GM19468 (cell line): Measurements from ENCODE around the gene FYTTD1.

ENCODE experiments used
- ATAC-seq: cut with Tn5 transposase; IDR thresholded peaks from one replicate; pipeline ENCODE4 v1.9.1; 2021; ENCODE audit warnings: mild to moderate bottlenecking, moderate library complexity, moderate number of reproducible peaks; ENCODE audit not compliant: unreplicated experiment; ENCODE audit errors: extremely low read depth

Gene FYTTD1

DNA sequence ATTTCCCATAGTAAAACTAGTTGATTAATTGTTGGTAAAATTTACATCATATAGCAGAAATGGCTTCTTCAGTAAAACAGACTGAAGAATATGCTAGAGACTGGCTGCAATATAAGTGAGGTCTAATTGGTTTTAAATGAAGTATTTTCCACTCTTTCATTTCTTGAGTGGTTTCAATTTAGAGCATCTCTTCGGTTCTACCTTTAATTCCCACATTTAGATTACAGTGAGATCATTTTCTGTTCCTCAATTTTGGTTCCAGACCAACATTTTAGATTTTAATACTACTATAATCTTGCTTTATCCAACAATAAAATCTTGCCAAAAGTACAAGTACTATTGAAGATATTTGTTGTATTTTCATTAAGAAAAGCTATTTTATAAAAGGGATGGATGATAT, 40.4 kb downstream of the FYTTD1 start:
- ATAC-seq = no peak

DNA sequence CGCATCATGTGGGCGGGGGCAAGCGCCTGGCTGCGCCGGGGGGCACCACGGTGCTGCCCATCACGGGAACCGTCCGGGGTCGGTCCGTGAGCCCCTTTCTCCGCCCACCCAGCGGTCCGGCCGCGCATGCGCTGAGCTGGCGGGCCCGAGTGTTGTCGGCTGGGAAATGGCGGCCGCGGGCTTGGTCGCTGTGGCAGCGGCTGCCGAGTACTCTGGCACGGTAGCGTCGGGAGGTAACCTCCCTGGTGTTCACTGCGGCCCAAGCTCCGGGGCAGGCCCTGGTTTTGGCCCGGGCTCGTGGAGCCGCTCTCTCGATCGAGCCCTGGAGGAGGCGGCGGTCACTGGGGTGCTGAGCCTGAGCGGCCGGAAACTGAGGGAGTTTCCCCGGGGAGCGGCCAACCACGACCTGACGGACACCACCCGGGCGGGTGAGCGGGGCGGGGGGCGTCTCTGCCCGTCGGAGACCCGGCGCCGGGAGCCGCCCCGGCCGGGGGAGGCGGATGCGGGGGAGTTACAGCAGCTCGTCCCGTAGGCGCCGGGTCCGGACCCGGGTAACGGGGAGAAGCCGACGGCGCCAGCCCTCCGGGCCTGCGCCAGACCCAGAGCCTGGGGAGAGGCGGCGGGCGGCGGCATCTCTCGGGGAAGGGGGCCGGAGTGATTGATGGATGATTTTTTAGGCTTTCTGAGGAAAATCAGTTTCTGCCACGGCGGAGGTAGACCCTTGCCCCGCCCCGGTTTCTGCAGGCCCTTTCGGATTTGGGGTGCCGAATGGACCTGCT, 41.6 kb downstream of the FYTTD1 start, which contains the start of gene LRCH3:
Gene LRCH3, plus strand, starts transcription at position 142 of the 779 bp plus-strand sequence. Its CDS starts 25 bp downstream, at position 167.
- peak; percentile 61 for ATAC-seq

DNA sequence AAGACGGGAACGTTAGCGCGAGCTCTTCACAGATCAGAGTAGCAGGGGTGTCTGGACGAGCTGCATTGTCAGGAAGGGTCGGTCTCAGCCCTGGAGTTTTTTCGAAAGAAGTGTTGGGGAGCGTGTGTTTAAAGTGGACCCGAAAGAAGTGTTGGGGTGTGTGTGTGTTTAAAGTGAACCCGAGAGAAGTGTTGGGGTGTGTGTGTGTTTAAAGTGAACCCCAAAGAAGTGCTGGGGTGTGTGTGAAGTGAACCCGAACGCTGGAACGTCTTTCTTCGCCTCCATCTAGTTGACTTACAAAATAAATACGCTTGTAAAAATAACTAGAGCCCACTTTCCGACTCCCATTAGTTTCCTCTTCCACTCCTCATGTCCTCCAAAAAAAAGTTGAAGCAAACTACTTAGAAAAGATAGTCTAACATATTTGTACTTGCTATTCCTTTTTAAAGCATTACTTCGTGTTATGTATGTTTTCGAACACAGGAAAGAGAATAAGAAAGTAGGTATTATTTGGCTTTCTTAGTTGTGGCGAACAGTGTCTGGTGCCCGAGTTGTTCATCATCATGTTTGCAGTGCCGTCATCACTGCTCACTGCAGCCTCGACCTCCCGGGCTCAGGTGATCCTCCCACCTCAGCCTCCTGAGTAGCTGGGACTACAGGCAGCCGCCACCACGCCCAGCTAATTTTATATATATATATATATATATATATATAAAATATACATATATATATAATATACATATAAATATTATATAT, 42.4 kb downstream of the FYTTD1 start:
- no peak for ATAC-seq

DNA sequence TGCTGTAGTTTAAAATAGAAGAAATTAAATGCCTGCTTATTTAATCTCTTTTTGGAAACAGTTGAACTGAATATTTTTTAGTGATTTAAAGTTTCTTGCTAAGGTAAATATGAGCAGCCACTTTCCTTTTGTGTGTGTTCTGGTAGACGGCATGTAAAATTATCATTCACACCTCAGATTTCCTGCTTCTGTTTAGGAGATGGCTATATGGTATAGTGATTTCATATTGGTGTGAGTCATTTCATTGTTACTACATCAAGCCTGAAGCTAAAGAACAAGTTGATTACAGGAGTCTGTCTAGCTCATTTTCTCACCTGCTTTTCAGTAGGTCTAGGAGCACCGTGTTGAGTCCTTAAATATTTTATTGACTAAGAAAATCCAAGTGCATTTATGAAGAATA, 43.6 kb downstream of the FYTTD1 start:
- ATAC-seq = no peak

DNA sequence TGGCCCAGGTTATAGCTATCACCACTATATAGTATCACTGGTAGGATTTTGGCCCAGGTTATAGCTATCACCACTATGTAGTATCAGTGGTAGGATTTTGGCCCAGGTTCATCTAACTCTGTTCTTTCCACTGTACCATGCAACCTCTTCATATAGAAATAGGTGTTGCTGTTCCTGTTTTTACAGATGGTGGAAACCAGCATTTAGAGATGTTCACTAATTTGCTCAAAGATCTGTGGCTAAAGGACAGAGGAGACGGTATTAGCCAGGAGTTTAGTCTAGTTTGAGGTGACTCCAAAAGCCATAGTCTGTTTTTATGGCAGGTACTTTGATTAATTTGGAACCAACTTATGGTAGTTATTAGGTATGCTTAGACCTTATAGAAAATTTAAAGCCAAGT, 44.4 kb downstream of the FYTTD1 start:
- no peak for ATAC-seq

DNA sequence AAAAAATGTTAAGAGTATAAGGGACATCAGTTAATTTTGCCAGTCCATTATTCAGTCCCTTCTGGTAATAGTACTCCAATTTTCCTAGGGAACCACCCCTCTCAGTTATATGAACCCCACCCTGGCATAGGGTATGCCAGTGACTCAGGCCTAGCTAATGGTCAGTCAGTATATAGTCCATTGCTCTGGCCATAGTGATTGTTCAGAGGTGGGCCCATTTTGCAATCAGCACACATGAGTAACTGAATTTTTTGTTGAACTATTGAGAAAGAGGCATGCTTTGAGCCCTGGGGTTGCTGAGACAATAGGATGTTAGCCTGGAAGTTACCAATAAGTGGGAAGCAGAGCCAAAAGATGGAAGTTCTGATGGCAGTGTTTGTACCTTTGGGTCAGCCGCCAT, 45.5 kb downstream of the FYTTD1 start:
- ATAC-seq = no peak

DNA sequence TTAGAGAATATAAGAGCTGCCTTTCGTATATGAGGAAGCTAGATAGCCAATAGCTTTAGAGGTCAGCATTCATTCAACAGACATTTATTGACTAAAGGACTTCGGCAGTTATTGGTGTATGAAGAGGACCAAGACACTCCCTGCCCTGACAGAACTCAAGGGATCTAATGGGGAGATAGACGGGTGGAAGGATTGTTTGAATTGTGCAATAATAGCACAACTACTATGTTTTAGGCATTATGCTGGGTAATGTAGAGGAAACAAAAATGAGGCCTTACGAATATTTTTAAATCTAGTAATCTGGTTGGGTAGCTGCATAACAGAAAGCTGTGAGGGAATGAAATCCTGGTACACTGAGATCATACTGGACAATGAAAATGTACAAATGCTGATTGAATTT, 46.4 kb downstream of the FYTTD1 start:
- no peak for ATAC-seq

DNA sequence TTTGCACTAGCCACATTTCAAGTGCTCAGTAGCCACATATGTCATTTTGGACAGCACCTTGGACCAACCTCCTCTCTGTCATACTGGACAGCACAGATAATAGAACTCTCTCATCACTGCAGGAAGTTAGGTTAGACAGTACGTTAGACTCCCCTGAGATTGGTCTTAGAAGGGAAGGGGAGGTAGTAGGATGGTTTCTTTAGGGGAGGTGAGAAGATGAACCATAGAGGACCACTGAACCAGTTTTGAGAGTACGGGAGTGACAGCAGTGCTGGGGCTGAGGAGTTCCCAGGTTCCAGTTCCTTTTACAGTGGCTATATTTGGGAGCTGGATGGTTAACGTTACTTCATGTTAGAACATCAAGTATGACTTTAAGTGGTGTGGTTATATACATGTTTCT, 49.2 kb downstream of the FYTTD1 start:
- ATAC-seq = no peak

DNA sequence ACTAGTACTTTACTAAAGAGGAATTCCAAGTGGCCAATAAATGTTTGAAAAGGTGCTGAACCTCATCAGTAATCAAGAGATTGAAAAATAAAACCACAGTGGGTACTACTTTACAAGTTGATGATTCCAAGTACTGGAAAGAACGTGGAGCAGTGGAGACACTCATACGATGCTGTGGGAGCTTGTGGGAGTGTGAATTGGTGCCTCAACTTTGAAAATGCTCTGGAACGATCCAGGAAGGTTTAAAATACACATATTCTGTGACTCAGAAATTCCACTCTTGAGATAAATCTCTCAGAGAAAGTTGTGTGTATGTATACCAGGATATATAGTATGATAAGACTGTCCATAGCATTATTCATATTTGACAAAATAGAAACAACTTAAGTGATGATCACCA, 50.7 kb downstream of the FYTTD1 start:
- ATAC-seq = no peak

DNA sequence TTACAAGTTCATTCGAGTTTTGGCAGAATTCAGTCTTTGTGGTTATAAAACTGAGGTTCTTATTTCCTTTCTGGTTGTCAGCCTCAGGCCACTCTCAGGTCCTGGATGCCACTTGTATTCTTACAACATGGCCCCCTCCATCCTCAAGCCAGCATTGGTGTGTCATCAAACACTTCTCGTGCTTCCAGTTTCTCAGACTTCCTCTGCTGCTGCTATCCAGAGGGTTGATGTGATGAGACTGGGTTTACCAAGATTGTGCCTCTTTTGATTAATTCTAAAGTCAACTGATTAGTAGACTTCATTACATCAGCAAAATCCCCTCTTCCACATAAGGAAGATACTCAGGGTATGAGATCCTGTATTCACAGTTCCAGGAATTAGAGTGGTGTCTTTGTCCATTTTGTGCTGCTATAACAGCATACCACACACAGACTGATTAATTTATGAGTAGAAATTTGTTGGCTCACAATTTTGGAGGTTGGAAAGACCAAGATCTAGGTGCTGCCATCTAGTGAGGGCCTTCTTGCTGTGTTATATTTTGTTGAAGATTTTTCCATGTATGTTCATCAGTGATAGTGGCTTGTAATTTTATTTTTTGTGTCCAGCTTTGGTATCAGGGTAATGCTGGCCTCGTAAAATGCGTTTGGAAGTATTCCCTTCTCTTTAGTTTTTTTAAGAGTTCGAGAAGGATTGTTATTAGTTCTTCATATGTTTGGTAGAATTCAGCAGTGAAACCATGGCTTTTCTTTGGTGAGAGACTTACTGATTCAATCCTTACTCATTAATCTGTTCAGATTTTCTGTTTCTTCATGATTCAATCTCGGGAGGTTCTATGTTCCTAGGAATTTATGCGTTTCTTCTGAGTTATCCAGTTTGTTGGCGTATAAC, 52.5 kb downstream of the FYTTD1 start:
- ATAC-seq = no peak

DNA sequence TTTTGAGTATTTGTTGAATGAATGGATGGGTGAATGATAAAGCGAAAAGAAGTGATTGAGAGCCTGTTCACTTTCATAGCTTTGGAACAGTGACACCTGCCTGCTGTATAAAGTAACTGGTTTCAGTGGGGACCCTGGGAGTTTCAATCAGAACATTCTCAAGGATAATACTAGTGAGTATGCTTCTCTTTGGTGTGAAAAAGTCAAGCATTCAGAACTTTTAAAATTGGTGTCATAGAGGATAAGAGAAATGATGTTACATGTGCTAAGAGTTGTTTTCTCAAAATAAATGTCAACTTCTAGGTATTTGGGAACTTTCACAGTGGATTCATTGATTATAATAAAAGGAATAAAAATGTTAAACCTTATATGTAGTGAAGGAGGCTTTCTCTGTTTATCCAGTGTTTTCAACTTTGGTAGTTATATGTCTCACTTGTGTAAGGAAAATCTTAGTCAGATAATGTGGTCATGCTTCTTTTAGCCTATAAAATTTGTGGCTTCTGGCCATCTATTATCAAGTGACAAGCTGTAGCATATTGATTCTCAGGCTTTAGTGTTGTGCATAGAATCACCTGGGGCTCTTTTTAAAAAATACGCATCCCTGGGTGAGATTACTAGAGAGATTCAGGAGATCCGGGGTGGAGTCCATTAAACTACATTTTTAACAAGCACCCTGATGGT, 53.2 kb downstream of the FYTTD1 start:
- no peak for ATAC-seq

DNA sequence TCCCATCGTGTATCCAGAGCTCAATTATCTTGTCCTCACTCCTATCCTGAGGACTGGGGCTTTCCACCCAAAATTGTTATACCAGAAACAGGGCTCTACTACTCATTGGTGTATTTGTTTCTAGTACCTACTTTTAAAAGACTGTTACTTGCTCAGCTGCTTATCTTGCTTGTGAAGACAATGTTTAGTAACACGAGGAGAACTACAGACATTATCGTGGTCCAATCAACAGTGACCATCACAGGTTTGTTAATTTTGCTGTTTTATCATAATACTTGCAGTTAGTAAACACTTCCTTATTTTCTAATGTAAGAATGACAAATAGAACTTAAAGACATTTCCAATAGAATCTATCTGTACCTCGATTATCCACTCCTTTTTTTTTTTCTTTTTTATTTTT, 54.8 kb downstream of the FYTTD1 start:
- no peak for ATAC-seq

DNA sequence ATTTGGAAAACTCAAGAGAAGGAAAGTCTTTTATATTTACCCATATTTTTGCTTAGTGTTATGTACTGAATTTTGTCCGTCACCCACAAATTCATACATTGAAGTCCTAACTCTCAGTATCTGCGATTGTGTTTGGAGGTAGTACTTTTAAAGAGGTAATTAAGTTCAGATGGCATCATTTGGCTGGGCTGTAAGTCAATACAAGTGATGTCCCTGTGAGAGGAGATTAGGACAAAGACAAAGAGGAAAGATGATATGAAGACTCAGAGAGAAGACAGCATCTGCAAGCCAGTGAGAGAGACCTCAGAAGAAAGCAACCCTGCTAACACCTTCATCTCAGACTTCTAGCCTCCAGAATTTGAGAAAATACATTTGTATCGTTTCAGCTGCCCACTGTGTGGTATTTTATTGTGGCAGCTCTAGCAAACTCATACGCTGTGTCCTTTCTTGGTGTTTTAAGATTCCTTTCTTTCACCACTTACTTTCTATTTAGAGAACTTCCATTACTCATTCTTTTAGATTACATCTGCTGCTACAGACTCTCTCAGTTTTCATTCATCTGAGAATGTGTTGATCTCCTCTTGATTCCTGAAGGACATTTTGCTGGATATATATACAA, 58.4 kb downstream of the FYTTD1 start:
- ATAC-seq = no peak

DNA sequence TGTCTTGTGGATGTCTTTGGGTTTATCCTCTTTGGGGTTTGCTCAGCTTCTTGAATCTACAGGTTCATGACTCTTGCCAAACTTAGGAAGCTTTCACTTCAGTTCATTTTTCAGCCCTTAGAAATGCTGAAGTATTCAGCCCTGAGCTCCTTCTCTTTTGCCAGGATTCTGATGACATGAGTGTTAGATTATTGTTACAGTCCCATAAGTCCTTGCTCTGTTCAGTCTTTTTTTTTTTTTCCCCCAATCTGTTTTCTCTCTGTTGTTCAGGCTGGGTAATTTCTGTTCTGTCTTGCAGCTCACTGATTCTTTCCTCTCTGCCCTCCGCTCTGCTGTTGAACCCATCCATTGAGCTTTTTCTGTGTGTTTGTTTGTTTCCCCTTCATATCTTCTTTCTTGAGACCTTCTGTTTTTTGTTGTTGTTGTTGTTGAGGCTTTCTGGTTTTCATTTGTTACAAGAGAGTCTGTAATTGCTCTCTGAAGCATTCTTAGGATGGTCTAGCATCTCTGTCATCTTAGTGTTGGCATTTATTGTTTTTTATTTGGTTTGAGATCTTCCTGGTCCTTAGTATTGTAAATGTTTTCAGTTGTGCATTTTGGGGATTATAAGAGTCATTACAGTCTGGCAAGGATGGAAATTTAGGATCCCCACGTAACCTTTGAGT, 59.8 kb downstream of the FYTTD1 start:
- ATAC-seq = no peak

DNA sequence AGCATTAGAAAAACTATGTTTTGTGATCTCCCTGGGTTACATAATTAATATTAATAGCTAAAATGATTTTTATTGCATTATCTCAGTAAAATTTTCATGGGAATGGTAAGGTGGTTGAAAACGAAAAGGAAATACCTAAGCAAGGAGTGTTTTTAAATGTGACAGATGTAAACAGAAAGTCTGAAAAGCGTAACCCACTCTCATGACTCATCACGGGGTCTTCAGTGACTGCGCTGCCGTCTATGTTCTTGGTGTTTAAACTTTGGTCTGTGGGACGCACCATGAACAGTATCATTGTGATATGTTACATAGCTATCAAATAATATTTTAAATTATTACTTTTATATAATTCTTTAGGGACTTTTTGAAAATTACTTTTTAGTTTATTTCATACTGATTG, 61.2 kb downstream of the FYTTD1 start:
- no peak for ATAC-seq

DNA sequence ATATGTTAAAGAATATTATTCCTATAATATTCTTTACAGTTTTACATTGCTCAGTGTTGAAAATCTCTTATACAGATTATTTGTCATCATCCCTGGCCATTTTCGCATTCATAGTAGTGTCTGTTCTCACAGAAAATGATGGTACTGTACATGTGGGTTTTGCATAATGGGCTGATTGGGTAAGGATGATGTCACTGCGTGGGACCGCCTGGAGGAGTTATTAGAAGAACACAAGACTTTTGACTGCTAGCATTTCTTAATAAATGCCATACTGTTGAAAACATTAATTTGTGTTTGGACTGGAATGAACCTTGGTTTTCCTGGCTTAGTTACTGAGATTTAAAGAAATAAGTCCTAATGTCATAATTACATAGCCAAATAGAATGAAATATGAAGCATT, 61.7 kb downstream of the FYTTD1 start:
- no peak for ATAC-seq

DNA sequence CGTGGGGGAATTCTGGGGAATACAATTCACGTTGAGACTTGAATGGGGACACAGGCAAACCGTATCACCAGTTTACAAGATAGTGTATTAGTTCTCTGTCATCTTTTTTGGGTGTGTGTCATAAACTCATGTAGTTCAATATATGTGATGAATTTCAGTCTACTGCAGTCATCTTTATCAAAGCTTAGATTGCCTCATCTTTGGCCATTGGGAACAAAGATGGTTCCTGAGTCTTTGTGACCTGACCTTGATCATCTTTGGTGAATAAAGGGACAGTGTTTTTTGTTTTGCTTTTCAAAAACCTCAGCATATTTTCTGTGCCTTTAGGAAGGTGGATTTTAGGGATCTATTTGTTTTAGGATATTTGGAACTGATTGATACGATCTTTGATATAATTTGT, 64.7 kb downstream of the FYTTD1 start:
- ATAC-seq = no peak

DNA sequence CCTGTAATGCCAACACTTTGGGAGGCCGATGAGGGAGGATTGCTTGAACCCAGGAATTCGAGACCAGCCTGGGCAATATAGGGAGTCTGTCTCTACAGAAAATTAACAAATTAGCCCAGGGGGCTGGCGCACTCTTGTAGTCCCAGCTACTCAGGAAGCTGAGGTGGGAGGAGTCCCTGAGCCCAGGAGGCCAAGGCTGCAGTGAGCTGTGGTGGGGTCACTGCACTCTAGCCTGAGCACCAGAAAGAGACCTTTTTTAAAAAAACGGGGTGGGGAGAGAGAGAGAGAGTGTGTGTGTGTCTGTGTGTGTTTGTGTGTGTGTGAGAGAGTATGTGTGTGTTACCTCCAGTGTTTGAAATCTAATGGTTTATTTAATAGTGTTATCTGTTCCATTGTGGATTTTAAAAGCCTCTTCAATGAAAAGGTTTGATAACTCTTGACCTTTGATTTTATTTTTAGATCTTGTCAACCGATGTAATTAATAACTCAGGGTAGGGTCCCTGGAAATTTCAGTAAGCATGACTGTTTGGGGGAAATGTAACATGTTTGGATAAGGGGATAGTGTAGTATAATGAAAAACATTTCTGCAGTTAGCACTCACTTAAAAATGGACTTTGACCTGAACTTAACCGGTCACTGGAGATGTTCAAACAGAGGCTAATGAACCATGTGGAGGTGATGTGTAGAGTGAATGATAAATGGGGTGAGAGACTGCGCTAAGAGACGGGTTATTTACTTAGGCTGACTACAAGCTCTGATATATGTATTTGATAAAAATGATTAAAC, 71.1 kb downstream of the FYTTD1 start:
- ATAC-seq = no peak
